HG02678 (cell line): ENCODE results near the gene CEBPG.
A peak's percentile ranks its signal among the peaks of the same experiment; 100 is the strongest.

Experiments used
- ATAC-seq: cut with Tn5 transposase; IDR thresholded peaks from one replicate; pipeline ENCODE4 v1.9.1; 2021; ENCODE audit warnings: mild to moderate bottlenecking, moderate library complexity; ENCODE audit not compliant: unreplicated experiment

CEBPG gene

GRCh38 chr19:33403221-33403972 is 29.9 kb downstream of the CEBPG start:
- no peak for ATAC-seq

GRCh38 chr19:33403973-33404304 is 30.4 kb downstream of the CEBPG start:
- ATAC-seq, result no peak

GRCh38 chr19:33404506-33405253 is 31.2 kb downstream of the CEBPG start:
- ATAC-seq, result no peak

- ATAC-seq, result no peak
These were observed 31.7 kb downstream of the CEBPG start for GRCh38 chr19:33405254-33405552.

GRCh38 chr19:33405553-33406461 is 32.3 kb downstream of the CEBPG start:
- ATAC-seq, result no peak

GRCh38 chr19:33406521-33407139 is 33.1 kb downstream of the CEBPG start:
- peak; percentile 49 for ATAC-seq

- no peak for ATAC-seq
These were observed 33.6 kb downstream of the CEBPG start for GRCh38 chr19:33407140-33407551.

GRCh38 chr19:33407716-33408115 is 34.2 kb downstream of the CEBPG start:
- ATAC-seq, result no peak

GRCh38 chr19:33408116-33408515 is 34.6 kb downstream of the CEBPG start:
- ATAC-seq, result no peak

GRCh38 chr19:33408538-33409434 is 35.3 kb downstream of the CEBPG start:
- ATAC-seq, result no peak

GRCh38 chr19:33409906-33410685 is 36.6 kb downstream of the CEBPG start:
- no peak for ATAC-seq

- no peak for ATAC-seq
These were observed 37.4 kb downstream of the CEBPG start for GRCh38 chr19:33410915-33411401.

- ATAC-seq, result no peak
These were observed 38.2 kb downstream of the CEBPG start for GRCh38 chr19:33411621-33412180.

- no peak for ATAC-seq
These were observed 39.3 kb downstream of the CEBPG start for GRCh38 chr19:33412601-33413425.

- no peak for ATAC-seq
These were observed 39.9 kb downstream of the CEBPG start for GRCh38 chr19:33413426-33413725.

- no peak for ATAC-seq
These were observed 40.6 kb downstream of the CEBPG start for GRCh38 chr19:33413868-33414666.
